Heart right ventricle (tissue), 16 donors: ENCODE results near the gene KCNH4. TPM values are rescaled to one million over a fixed set of nuclear protein-coding genes. Genes with fewer than 3 reads are reported as not detected.

Source experiments
- ATAC-seq, 8 donors: fragments of 200-7000 bp; cut with Tn5 transposase; one replicate each; pipeline ENCODE4 v1.9.1; 2020; ENCODE audit warnings: mild to moderate bottlenecking in 8 of 8, moderate library complexity in 8 of 8, moderate number of reproducible peaks in 1 of 8
- DNase-seq, 2 donors: peaks; one replicate each; pipeline ENCODE4 v3.0.0-alpha.2; 2020
- H3K27ac ChIP-seq, 10 donors: fragments of 200-600 bp; sonication (generic) in 2 of 10; one replicate each; pipeline versions ENCODE4 v1.5.0 to v1.8.0; 2020 to 2022; ENCODE audit warnings: mild to moderate bottlenecking in 3 of 10
- H3K27me3 ChIP-seq, 7 donors: fragments of 200-600 bp; one replicate each; pipeline ENCODE4 v1.8.0; 2021 to 2022; ENCODE audit warnings: mild to moderate bottlenecking in 2 of 7
- H3K36me3 ChIP-seq, 9 donors: fragments of 200-600 bp; sonication (generic) in 1 of 9; one replicate each; pipeline versions ENCODE4 v1.5.0 to v1.8.0; 2020 to 2022; ENCODE audit warnings: mild to moderate bottlenecking in 2 of 9
- H3K4me1 ChIP-seq, 9 donors: fragments of 200-600 bp; sonication (generic) in 1 of 9; one replicate each; pipeline versions ENCODE4 v1.5.0 to v1.8.0; 2020 to 2022; ENCODE audit warnings: mild to moderate bottlenecking in 4 of 9
- H3K4me3 ChIP-seq, 10 donors: fragments of 200-600 bp; sonication (generic) in 2 of 10; one replicate each; pipeline versions ENCODE4 v1.5.0 to v1.8.0; 2020 to 2022; ENCODE audit warnings: mild to moderate bottlenecking in 7 of 10, moderate library complexity in 2 of 10
- H3K9me3 ChIP-seq, 11 donors: fragments of 200-600 bp in 10 of 11; sonication (generic) in 2 of 11; one replicate each; pipeline versions ENCODE4 v1.5.0 to v1.8.0; 2013 to 2022; ENCODE audit warnings: mild to moderate bottlenecking in 2 of 11, control low read depth in 1 of 11, moderate library complexity in 1 of 11
- CTCF ChIP-seq, 9 donors: fragments of 200-600 bp; sonication (generic) in 2 of 9; IDR thresholded peaks; one replicate each; pipeline versions ENCODE4 v1.5.0 to v1.8.0; 2021 to 2022; ENCODE audit warnings: antibody characterized with exemption in 9 of 9, mild to moderate bottlenecking in 5 of 9, moderate library complexity in 1 of 9
- WGBS, 2 donors: extraction: QIAGEN DNeasy Blood & Tissue Kit; methylation state at CpG; one replicate each; pipeline ENCODE4 v1.1.7; 2013; ENCODE audit warnings: inconsistent platforms in 1 of 2; 5-methylcytosine and 5-hydroxymethylcytosine counted together
- intact Hi-C, 10 donors: fragments of 100-400 bp; cut with DNase I; formaldehyde crosslinking; loops; one replicate each; pipeline versions ENCODE4 v1.11.1 to v1.14.2; 2022
- polyA plus RNA-seq, 2 donors: library from polyadenylated mRNA; stranded (reverse); fragments of 200-250 nt; gene quantifications; one replicate each; pipeline ENCODE4 v1.2.3, GENCODE V29; 2013
- total RNA-seq, 10 donors: library from RNA; stranded (reverse); fragmentation: NEBNext Ultra II Directional in 3 of 10; extraction: Animal tissue kit (Norgen Biotek cat#: 25700) in 3 of 10; gene quantifications; one replicate each; pipeline versions ENCODE4 v1.2.1 to v1.2.4, GENCODE V29; 2021 to 2023
- donor health status: Arrhythmogenic right ventricular cardiomyopathy.
- donor health status: ischemic (EF 13 %, LVEDD 7.1; RV severe dilation, severe dysfunction).
- donor health status: healthy with polysubstance abuse.
- donor health status: DM: no; HTN: yes; CAD: no.
- donor health status: DM: no; HTN: no; CAD: no.
- donor health status: ischemic (EF 25% LVEDD 6.9; RV normal size, moderate dysfunction).
- donor health status: ischemic (EF 25% LVEDD 5.7; RV mildly dilated, moderate dysfunction).
- donor health status: healthy.
- donor health status: DM: yes; HTN: yes; CAD: no.
- donor health status: Ischemic cardiomyopathy.
- donor health status: ischemic (EF 35%, LVEDD 5.7; RV mildly dilated, moderate dysfunction).
- donor health status: nonischemic (EF 11% LVEDD 7.7; RV severe dilation, severe dysfunction).
- donor health status: DM: yes; HTN: yes; CAD: no.
- donor health status: PGD.
- donor health status: ischemic (EF 29% LVEDD 5.4; RV normal size, mild dysfunction).
- donor health status: nonischemic (EF 23%, LVEDD 6.1; RV moderate dilation, normal function).

Gene KCNH4
- total and polyA plus RNA-seq, 12 donors, result 0.06 to 0.29 (median 0.13) TPM; not detected in 4

- H3K9me3 ChIP-seq, result no peaks in the 10 kb centered on the region
- TF ChIP-seq CTCF (IDR thresholded peaks at IDR 0.05), result no peak
- intact Hi-C loops, result no loop called here
- H3K36me3 ChIP-seq, result peaks cover 0 to 67% (median 23%) of the 10 kb centered on the region in 9 donors
- H3K4me3 ChIP-seq, result no peak overlapping the region
- 41 to 43% methylated on average over 14 of the region's 14 CpGs for WGBS, 2 donors
- peak; percentile 48 to 65 for DNase-seq
- H3K27ac ChIP-seq, result peak overlapping the region in 7 of 10 donors; percentile 10 to 48 (median 30)
- H3K27me3 ChIP-seq, result no peaks in the 10 kb centered on the region
- peaks cover 0 to 17% (median 11%) of the 10 kb centered on the region in 9 donors for H3K4me1 ChIP-seq
- ATAC-seq, result peak; percentile 80 to 96 (median 88)
Measured at GRCh38 chr17:42200706-42201457, 19.9 kb upstream of the KCNH4 start.

GRCh38 chr17:42199416-42200011 is 18.6 kb upstream of the KCNH4 start:
- H3K36me3 ChIP-seq, result peaks cover 0 to 53% (median 19%) of the 10 kb centered on the region in 9 donors
- 79 to 80% methylated on average over 12 of the region's 12 CpGs for WGBS, 2 donors

GRCh38 chr17:42198897-42199296 is 18.0 kb upstream of the KCNH4 start:
- Histone ChIP-seq H3K9me3 (no peaks in the 10 kb centered on the region), H3K4me1 (peaks cover 0 to 23% (median 17%) of the 10 kb centered on the region in 9 donors), H3K27me3 (no peaks in the 10 kb centered on the region), H3K36me3 (peaks cover 0 to 47% (median 13%) of the 10 kb centered on the region in 9 donors), H3K27ac (peak overlapping the region in 2 of 10 donors; percentile 30 to 79), H3K4me3 (no peak overlapping the region)
- intact Hi-C loops, result no loop called here
- 85 to 91% methylated on average over 4 of the region's 4 CpGs for WGBS, 2 donors
- ATAC-seq (no peak), DNase-seq (no peak)
- no peak for TF ChIP-seq CTCF (IDR thresholded peaks at IDR 0.05)

More at GRCh38 chr17:42199416-42200011, 18.6 kb upstream of the KCNH4 start:
- intact Hi-C loops, result no loop called here
- no peak for TF ChIP-seq CTCF (IDR thresholded peaks at IDR 0.05)
- DNase-seq, result no peak
- peak overlapping the region in 2 of 10 donors; percentile 6 to 79 for H3K27ac ChIP-seq
- no peaks in the 10 kb centered on the region for H3K27me3 ChIP-seq
- ATAC-seq, result no peak
- no peaks in the 10 kb centered on the region for H3K9me3 ChIP-seq
- peaks cover 0 to 21% (median 15%) of the 10 kb centered on the region in 9 donors for H3K4me1 ChIP-seq
- H3K4me3 ChIP-seq, result no peak overlapping the region

GRCh38 chr17:42197564-42198156 is 16.7 kb upstream of the KCNH4 start:
- 91 to 94% methylated on average over 8 of the region's 8 CpGs for WGBS, 2 donors

More at GRCh38 chr17:42197564-42198156, 16.7 kb upstream of the KCNH4 start:
- Histone ChIP-seq H3K27me3 (no peaks in the 10 kb centered on the region), H3K4me3 (no peak overlapping the region), H3K36me3 (peaks cover 0 to 35% (median 6%) of the 10 kb centered on the region in 9 donors), H3K9me3 (no peaks in the 10 kb centered on the region), H3K27ac (no peak overlapping the region), H3K4me1 (peaks cover 9 to 36% (median 27%) of the 10 kb centered on the region in 9 donors)
- intact Hi-C loops, result no loop called here
- ATAC-seq (no peak), DNase-seq (no peak)
- no peak for TF ChIP-seq CTCF (IDR thresholded peaks at IDR 0.05)
